C4-2B (cell line): Measurements from ENCODE around the gene SSBP2.

Experiments used
- ZFX ChIP-seq: fragments of 450-650 bp; IDR thresholded peaks from 2 replicates; pipeline ENCODE4 v1.6.1; 2017
- TF ChIP-seq, protein P1 (sequence below): fragments of 450-650 bp; conservative IDR thresholded peaks from 2 replicates; pipeline ENCODE4 v1.5.1; 2017; ENCODE audit warnings: mild to moderate bottlenecking

DNA sequence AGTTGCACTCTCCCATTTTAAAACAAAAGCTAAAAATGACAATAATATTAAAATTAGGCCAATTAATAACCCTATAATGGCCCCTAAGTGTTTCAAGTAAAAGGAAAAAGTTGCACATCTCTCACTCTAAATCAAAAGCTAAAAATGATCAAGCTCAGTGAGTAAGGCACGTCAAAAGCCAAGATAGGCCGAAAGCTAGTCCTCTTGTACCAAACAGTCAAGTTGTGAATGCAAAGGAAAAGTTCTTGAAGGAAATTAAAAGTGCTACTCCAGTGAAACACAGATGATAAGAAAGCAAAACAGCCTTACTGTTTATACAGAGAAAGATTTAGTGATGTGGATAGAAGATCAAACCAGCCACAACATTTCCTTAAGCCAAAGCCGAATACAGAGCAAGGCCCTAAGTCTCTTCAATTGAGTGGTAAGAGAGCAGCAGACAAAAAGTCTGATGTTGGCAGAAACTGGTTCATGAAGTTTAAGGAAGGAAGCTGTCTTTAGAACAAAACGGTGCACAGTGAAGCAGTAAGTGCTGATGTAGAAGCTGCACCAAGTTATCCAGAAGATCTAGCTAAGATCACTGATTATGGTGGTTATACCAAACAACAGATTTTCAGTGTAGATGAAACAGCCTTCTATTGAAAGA lies 212.9 kb downstream of the SSBP2 start:
- TF ChIP-seq, protein P1, sequence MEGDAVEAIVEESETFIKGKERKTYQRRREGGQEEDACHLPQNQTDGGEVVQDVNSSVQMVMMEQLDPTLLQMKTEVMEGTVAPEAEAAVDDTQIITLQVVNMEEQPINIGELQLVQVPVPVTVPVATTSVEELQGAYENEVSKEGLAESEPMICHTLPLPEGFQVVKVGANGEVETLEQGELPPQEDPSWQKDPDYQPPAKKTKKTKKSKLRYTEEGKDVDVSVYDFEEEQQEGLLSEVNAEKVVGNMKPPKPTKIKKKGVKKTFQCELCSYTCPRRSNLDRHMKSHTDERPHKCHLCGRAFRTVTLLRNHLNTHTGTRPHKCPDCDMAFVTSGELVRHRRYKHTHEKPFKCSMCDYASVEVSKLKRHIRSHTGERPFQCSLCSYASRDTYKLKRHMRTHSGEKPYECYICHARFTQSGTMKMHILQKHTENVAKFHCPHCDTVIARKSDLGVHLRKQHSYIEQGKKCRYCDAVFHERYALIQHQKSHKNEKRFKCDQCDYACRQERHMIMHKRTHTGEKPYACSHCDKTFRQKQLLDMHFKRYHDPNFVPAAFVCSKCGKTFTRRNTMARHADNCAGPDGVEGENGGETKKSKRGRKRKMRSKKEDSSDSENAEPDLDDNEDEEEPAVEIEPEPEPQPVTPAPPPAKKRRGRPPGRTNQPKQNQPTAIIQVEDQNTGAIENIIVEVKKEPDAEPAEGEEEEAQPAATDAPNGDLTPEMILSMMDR = no peak
- no peak for TF ChIP-seq ZFX
